GM12878 (cell line): ENCODE data around the gene SRPX2. TPM values are rescaled to one million over a fixed set of nuclear protein-coding genes. Genes with fewer than 3 reads are reported as not detected.

Source experiments
- BCL3 ChIP-seq: IDR thresholded peaks from 2 replicates; pipeline ENCODE4 v1.6.1; 2011; ENCODE audit warnings: borderline replicate concordance, low read depth, mild to moderate bottlenecking, moderate library complexity, low read length; ENCODE audit not compliant: insufficient read depth, poor library complexity, severe bottlenecking
- CBX5 ChIP-seq: sonication (generic); IDR thresholded peaks from 2 replicates; pipeline ENCODE4 v1.6.1; 2016; ENCODE audit warnings: low read depth, moderate library complexity, mild to moderate bottlenecking, inconsistent platforms
- E2F8 ChIP-seq: fragments of 450-650 bp; IDR thresholded peaks from 2 replicates; pipeline ENCODE4 v1.6.1; 2018; ENCODE audit warnings: mild to moderate bottlenecking, low read depth, moderate library complexity; ENCODE audit not compliant: partially characterized antibody
- ELK1 ChIP-seq: IDR thresholded peaks from 2 replicates; pipeline ENCODE4 v1.6.1; 2012; ENCODE audit warnings: low read depth, low read length, improper control_type of control experiment
- FOXK2 ChIP-seq: fragments of 450-650 bp; IDR thresholded peaks from 2 replicates; pipeline ENCODE4 v1.6.1; 2017; ENCODE audit warnings: mild to moderate bottlenecking, moderate library complexity
- HDGF ChIP-seq: fragments of 450-650 bp; IDR thresholded peaks from 2 replicates; pipeline ENCODE4 v1.6.1; 2016; ENCODE audit warnings: antibody characterized with exemption
- JUND ChIP-seq: IDR thresholded peaks from 2 replicates; pipeline ENCODE4 v1.6.1; 2012; ENCODE audit warnings: low read depth, mild to moderate bottlenecking, low read length, improper control_type of control experiment, moderate library complexity
- KDM1A ChIP-seq: fragments of 200-600 bp; sonication (generic); IDR thresholded peaks from 2 replicates; pipeline ENCODE4 v1.6.1; 2016; ENCODE audit warnings: borderline replicate concordance
- NFYA ChIP-seq: IDR thresholded peaks from 2 replicates; pipeline ENCODE4 v1.6.1; 2011; ENCODE audit warnings: low read depth, mild to moderate bottlenecking, low read length, improper control_type of control experiment, borderline replicate concordance
- NFYB ChIP-seq: IDR thresholded peaks from 2 replicates; pipeline ENCODE4 v1.6.1; 2011; ENCODE audit warnings: low read depth, mild to moderate bottlenecking, low read length, improper control_type of control experiment, moderate library complexity; ENCODE audit not compliant: insufficient read depth
- NKRF ChIP-seq: fragments of 450-650 bp; conservative IDR thresholded peaks from 2 replicates; pipeline ENCODE4 v1.6.1; 2017; ENCODE audit warnings: mild to moderate bottlenecking, moderate library complexity
- PKNOX1 ChIP-seq: fragments of 450-650 bp; IDR thresholded peaks from 2 replicates; pipeline ENCODE4 v1.6.1; 2016; ENCODE audit warnings: mild to moderate bottlenecking
- POLR2A ChIP-seq: IDR thresholded peaks from 2 replicates; pipeline ENCODE4 v1.6.1; 2011; ENCODE audit warnings: low read depth, mild to moderate bottlenecking, low read length
- ZNF687 ChIP-seq: fragments of 450-650 bp; IDR thresholded peaks from 2 replicates; pipeline ENCODE4 v1.6.1; 2017; ENCODE audit warnings: mild to moderate bottlenecking, moderate library complexity
- polyA plus RNA-seq, 11 experiments: library from polyadenylated mRNA; depleted of rRNA in 4 of 11; unstranded in 6 of 11; stranded (reverse) in 5 of 11; fragments of >200 nt; fragmentation: Nextera tagmentation in 4 of 11; fragmentation: Illumina TruSeq in 1 of 11; extraction: Ambion mirVana in 4 of 11; extraction: Trizol in 1 of 11; gene quantifications; 1 replicate in 1 of 11; 2 replicates in 10 of 11; pipeline versions ENCODE4 v1.2.1 to v1.2.3, GENCODE V29; 2011 to 2016; ENCODE audit warnings: inconsistent platforms in 2 of 11, missing spikeins in 2 of 11, low read depth in 1 of 11
- total RNA-seq, 4 experiments: library from RNA; depleted of rRNA in 3 of 4; stranded (reverse); fragments of >200 nt in 3 of 4; fragmentation: Illumina TruSeq in 1 of 4; extraction: Trizol in 1 of 4; gene quantifications; 2 replicates each; pipeline versions ENCODE4 v1.2.1 to v1.2.3, GENCODE V29; 2013 to 2021

The SRPX2 gene
- total and polyA plus RNA-seq, 10 of the 15 experiments (the other 5 are each of a cell fraction or from before 2014, with no cell fraction given) = not detected

GRCh38 chrX:100625985-100626491 lies 18.0 kb upstream of the SRPX2 start (continued):
- TF ChIP-seq BCL3 = peak; percentile 41
- TF ChIP-seq JUND = no peak
- TF ChIP-seq E2F8 = no peak
- no peak for TF ChIP-seq PKNOX1
- TF ChIP-seq NFYA = no peak
- no peak for TF ChIP-seq NFYB
- TF ChIP-seq HDGF = no peak
- TF ChIP-seq CBX5 = 0 out of 2 replicates have a peak, but pooled peaks have one; percentile 20
- no peak for TF ChIP-seq NKRF
- TF ChIP-seq KDM1A = no peak
- TF ChIP-seq POLR2A = no peak
- no peak for TF ChIP-seq ZNF687
- TF ChIP-seq FOXK2 = no peak
- TF ChIP-seq ELK1 = no peak
